Measurements from ENCODE around the gene GRXCR1. TPM values are rescaled to one million over a fixed set of nuclear protein-coding genes. Genes with fewer than 3 reads are reported as not detected.

Gene GRXCR1
- total RNA-seq = not detected in 2 replicates

DNA sequence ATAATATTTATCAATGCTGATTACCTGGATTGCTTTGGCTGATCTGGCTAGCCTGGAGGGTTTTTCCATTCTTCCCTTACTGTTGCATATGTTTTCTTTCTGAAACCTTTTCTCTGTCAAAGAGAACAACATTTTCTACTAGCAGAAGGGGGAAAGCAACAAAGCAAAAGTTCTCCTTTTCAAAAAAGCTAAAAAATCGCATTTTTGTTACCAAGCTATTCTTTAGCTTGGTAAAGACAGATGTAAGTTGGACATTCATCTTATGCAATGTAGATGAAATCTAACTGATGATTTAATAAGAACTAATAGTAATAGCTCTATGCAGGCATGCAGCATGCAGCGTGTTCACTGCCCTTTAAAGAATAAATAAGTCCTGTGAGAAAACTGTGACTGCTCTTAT lies at the start of gene GRXCR1:
Gene GRXCR1, plus strand, starts transcription at position 301 of the 400 bp plus-strand sequence. CDS start 554 bp downstream, outside the sequence.
- DNase-seq (ENCODE audit: low read depth) = no peak
- TF ChIP-seq, protein P1, sequence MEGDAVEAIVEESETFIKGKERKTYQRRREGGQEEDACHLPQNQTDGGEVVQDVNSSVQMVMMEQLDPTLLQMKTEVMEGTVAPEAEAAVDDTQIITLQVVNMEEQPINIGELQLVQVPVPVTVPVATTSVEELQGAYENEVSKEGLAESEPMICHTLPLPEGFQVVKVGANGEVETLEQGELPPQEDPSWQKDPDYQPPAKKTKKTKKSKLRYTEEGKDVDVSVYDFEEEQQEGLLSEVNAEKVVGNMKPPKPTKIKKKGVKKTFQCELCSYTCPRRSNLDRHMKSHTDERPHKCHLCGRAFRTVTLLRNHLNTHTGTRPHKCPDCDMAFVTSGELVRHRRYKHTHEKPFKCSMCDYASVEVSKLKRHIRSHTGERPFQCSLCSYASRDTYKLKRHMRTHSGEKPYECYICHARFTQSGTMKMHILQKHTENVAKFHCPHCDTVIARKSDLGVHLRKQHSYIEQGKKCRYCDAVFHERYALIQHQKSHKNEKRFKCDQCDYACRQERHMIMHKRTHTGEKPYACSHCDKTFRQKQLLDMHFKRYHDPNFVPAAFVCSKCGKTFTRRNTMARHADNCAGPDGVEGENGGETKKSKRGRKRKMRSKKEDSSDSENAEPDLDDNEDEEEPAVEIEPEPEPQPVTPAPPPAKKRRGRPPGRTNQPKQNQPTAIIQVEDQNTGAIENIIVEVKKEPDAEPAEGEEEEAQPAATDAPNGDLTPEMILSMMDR (IDR thresholded peaks at IDR 0.05; ENCODE audit: insufficient read depth, low read length, poor library complexity, severe bottlenecking) = no peak
- Histone ChIP-seq H3K36me3 (ENCODE audit: control insufficient read depth, insufficient read depth, low read length) (no peaks in the 10 kb centered on the region), H3K27me3 (ENCODE audit: control insufficient read depth, insufficient read depth, low read length) (no peaks in the 10 kb centered on the region), H3K4me3 (ENCODE audit: low read depth, low read length) (no peak within 1 kb of the TSS)

DNA sequence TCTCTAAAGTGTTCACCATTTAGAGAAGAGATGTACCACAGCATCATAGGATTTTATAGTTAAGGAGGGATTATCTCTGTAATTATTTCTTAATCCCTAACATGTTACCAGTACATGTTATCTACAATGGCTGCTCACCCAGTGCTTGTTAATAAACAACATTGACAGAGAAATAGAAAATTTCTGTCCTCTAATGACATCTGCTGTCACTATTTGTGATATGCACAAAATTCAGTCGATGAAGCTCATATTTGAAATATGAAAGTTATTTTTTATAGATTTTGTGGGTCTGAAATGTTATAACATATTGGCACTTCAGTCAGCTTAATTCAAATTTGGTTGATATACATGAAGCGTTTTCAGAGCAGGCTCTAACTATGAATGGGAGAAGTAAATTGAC lies 48.8 kb upstream of the GRXCR1 start:
- TF ChIP-seq, protein P1 (IDR thresholded peaks at IDR 0.05; ENCODE audit: insufficient read depth, low read length, poor library complexity, severe bottlenecking) = no peak
- H3K4me3 ChIP-seq (ENCODE audit: low read depth, low read length) = no peak overlapping the region
- no peaks in the 10 kb centered on the region for H3K36me3 ChIP-seq (ENCODE audit: control insufficient read depth, insufficient read depth, low read length)
- H3K27me3 ChIP-seq (ENCODE audit: control insufficient read depth, insufficient read depth, low read length) = no peaks in the 10 kb centered on the region
- no peak for DNase-seq (ENCODE audit: low read depth)

- no peak for DNase-seq (ENCODE audit: low read depth)
- no peaks in the 10 kb centered on the region for H3K27me3 ChIP-seq (ENCODE audit: control insufficient read depth, insufficient read depth, low read length)
- TF ChIP-seq, protein P1 (IDR thresholded peaks at IDR 0.05; ENCODE audit: insufficient read depth, low read length, poor library complexity, severe bottlenecking) = no peak
- H3K36me3 ChIP-seq (ENCODE audit: control insufficient read depth, insufficient read depth, low read length) = no peaks in the 10 kb centered on the region
- H3K4me3 ChIP-seq (ENCODE audit: low read depth, low read length) = no peak overlapping the region
These were observed 48.0 kb upstream of the GRXCR1 start for GRCh38 chr4:42844422-42845070.

DNA sequence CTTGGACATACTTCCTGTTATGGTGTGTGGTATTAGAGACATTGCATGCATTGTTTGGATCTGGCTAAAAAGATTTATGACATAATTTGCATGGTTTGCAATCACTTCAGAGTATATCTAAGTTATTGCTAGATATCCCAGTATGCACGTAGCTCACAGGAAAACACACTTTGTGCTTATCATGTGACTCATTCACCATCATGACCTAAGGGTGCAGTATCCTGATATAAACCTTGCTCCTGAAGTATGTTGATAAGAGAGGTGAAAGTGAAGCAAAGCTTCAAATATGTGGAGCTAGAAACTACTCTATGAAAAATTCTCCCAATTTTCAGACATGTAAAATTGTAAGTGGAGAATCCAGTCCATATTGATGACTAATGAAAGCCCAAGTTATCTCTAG lies 46.9 kb upstream of the GRXCR1 start:
- DNase-seq (ENCODE audit: low read depth) = no peak
- H3K4me3 ChIP-seq (ENCODE audit: low read depth, low read length) = no peak overlapping the region
- H3K27me3 ChIP-seq (ENCODE audit: control insufficient read depth, insufficient read depth, low read length) = no peaks in the 10 kb centered on the region
- no peaks in the 10 kb centered on the region for H3K36me3 ChIP-seq (ENCODE audit: control insufficient read depth, insufficient read depth, low read length)
- TF ChIP-seq, protein P1 (IDR thresholded peaks at IDR 0.05; ENCODE audit: insufficient read depth, low read length, poor library complexity, severe bottlenecking) = no peak

DNA sequence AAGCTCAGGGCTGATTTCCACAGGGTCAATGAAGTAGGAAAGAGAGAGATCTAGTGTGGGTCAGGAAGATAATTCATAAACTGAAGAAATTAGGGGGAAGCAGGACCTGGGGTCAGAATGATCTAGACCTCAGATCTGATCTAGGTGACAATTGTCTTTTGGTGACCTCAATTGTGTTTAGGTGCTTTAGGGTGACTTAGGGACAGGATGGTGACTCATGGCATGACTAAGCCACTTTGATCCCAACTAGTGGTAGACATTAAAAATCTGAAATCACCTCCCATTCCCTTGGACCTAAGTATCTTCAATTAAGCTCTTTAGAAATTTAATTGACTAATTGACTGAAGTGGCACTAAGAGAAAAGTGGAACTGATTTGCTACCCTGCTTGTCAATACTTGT lies 36.7 kb upstream of the GRXCR1 start:
- H3K4me3 ChIP-seq (ENCODE audit: low read depth, low read length) = no peak overlapping the region
- H3K36me3 ChIP-seq (ENCODE audit: control insufficient read depth, insufficient read depth, low read length) = no peaks in the 10 kb centered on the region
- DNase-seq (ENCODE audit: low read depth) = no peak
- TF ChIP-seq, protein P1 (IDR thresholded peaks at IDR 0.05; ENCODE audit: insufficient read depth, low read length, poor library complexity, severe bottlenecking) = no peak
- no peaks in the 10 kb centered on the region for H3K27me3 ChIP-seq (ENCODE audit: control insufficient read depth, insufficient read depth, low read length)
